GM21619 (cell line): ENCODE results near the gene ARHGAP25.

Experiments
- ATAC-seq: cut with Tn5 transposase; IDR thresholded peaks from one replicate; pipeline ENCODE4 v1.9.1; 2021; ENCODE audit not compliant: unreplicated experiment

Gene ARHGAP25

GRCh38 chr2:68765739-68766375 is 31.2 kb downstream of the ARHGAP25 start:
- no peak for ATAC-seq

- peak; percentile 52 for ATAC-seq
These were observed 31.8 kb downstream of the ARHGAP25 start for GRCh38 chr2:68766376-68766845.

- peak; percentile 37 for ATAC-seq
These were observed 32.7 kb downstream of the ARHGAP25 start for GRCh38 chr2:68767031-68767961.

GRCh38 chr2:68767996-68768395 is 33.4 kb downstream of the ARHGAP25 start:
- no peak for ATAC-seq

GRCh38 chr2:68768461-68768860 is 33.9 kb downstream of the ARHGAP25 start:
- ATAC-seq: no peak

- ATAC-seq: no peak
These were observed 34.3 kb downstream of the ARHGAP25 start for GRCh38 chr2:68768951-68769350.

GRCh38 chr2:68769586-68770270 is 35.1 kb downstream of the ARHGAP25 start:
- no peak for ATAC-seq

GRCh38 chr2:68770271-68771111 is 35.9 kb downstream of the ARHGAP25 start:
- ATAC-seq: no peak

- no peak for ATAC-seq
These were observed 36.7 kb downstream of the ARHGAP25 start for GRCh38 chr2:68771211-68771751.

GRCh38 chr2:68772109-68772508 is 37.5 kb downstream of the ARHGAP25 start:
- no peak for ATAC-seq

GRCh38 chr2:68774569-68775271 is 40.1 kb downstream of the ARHGAP25 start:
- ATAC-seq: peak; percentile 91

GRCh38 chr2:68775272-68775842 is 40.7 kb downstream of the ARHGAP25 start:
- ATAC-seq: no peak

GRCh38 chr2:68776124-68776523 is 41.5 kb downstream of the ARHGAP25 start:
- ATAC-seq: no peak

- ATAC-seq: no peak
These were observed 45.0 kb downstream of the ARHGAP25 start for GRCh38 chr2:68779595-68779994.

- no peak for ATAC-seq
These were observed 49.6 kb downstream of the ARHGAP25 start for GRCh38 chr2:68784188-68784587.

- no peak for ATAC-seq
These were observed 50.3 kb downstream of the ARHGAP25 start for GRCh38 chr2:68784915-68785314.

GRCh38 chr2:68787356-68787755 is 52.7 kb downstream of the ARHGAP25 start:
- no peak for ATAC-seq

GRCh38 chr2:68789603-68790002 is 55.0 kb downstream of the ARHGAP25 start:
- peak; percentile 100 for ATAC-seq

- ATAC-seq: no peak
These were observed 56.0 kb downstream of the ARHGAP25 start for GRCh38 chr2:68790600-68790999.
